B cell (primary cell): ENCODE data around the gene GAMT.

Experiments
- CTCF ChIP-seq: fragments of 200-600 bp; IDR thresholded peaks from one replicate; pipeline ENCODE4 v1.8.0; 2022; ENCODE audit warnings: antibody characterized with exemption, mild to moderate bottlenecking
- EZH2 ChIP-seq: IDR thresholded peaks from 2 replicates; pipeline ENCODE4 v1.6.1; 2012; ENCODE audit warnings: borderline replicate concordance, low read depth, mild to moderate bottlenecking, moderate library complexity, low read length; ENCODE audit not compliant: insufficient read depth, poor library complexity, severe bottlenecking

- TF ChIP-seq CTCF (no peak), EZH2 (no peak)
Measured at GRCh38 chr19:1397838-1398237, 3.5 kb downstream of the GAMT start.
